Fibroblast of skin of abdomen (primary cell): Measurements from ENCODE around the gene CYYR1.

Experiments
- DNase-seq: peaks from one replicate; pipeline ENCODE4 v3.0.0-alpha.2; 2013

The CYYR1 gene

GRCh38 chr21:26550326-26550725 lies 22.8 kb downstream of the CYYR1 start:
- DNase-seq, result no peak

GRCh38 chr21:26546446-26547097 lies 26.5 kb downstream of the CYYR1 start:
- DNase-seq, result no peak

GRCh38 chr21:26544201-26544775 lies 28.8 kb downstream of the CYYR1 start:
- DNase-seq, result peak; percentile 30

- DNase-seq, result no peak
These were observed 32.4 kb downstream of the CYYR1 start for GRCh38 chr21:26540651-26541050.

- DNase-seq, result no peak
These were observed 33.5 kb downstream of the CYYR1 start for GRCh38 chr21:26539566-26539965.

- DNase-seq, result no peak
These were observed 38.6 kb downstream of the CYYR1 start for GRCh38 chr21:26534517-26534916.

GRCh38 chr21:26532208-26532607 lies 40.9 kb downstream of the CYYR1 start:
- DNase-seq, result no peak

- no peak for DNase-seq
These were observed 43.6 kb downstream of the CYYR1 start for GRCh38 chr21:26529526-26529925.

GRCh38 chr21:26528882-26529281 lies 44.2 kb downstream of the CYYR1 start:
- no peak for DNase-seq

- no peak for DNase-seq
These were observed 50.4 kb downstream of the CYYR1 start for GRCh38 chr21:26522704-26523103.

- no peak for DNase-seq
These were observed 53.9 kb downstream of the CYYR1 start for GRCh38 chr21:26519142-26519541.

GRCh38 chr21:26515257-26515656 lies 57.8 kb downstream of the CYYR1 start:
- DNase-seq, result no peak

- peak; percentile 74 for DNase-seq
These were observed 59.9 kb downstream of the CYYR1 start for GRCh38 chr21:26513212-26513611.

GRCh38 chr21:26512664-26513063 lies 60.4 kb downstream of the CYYR1 start:
- DNase-seq, result no peak

GRCh38 chr21:26508903-26509302 lies 64.2 kb downstream of the CYYR1 start:
- DNase-seq, result no peak

GRCh38 chr21:26506956-26507355 lies 66.1 kb downstream of the CYYR1 start:
- peak; percentile 76 for DNase-seq

GRCh38 chr21:26505211-26505610 lies 67.9 kb downstream of the CYYR1 start:
- DNase-seq, result peak; percentile 5

- DNase-seq, result no peak
These were observed 69.7 kb downstream of the CYYR1 start for GRCh38 chr21:26503414-26503813.

- no peak for DNase-seq
These were observed 71.5 kb downstream of the CYYR1 start for GRCh38 chr21:26501495-26502021.

- no peak for DNase-seq
These were observed 73.6 kb downstream of the CYYR1 start for GRCh38 chr21:26499495-26499894.

GRCh38 chr21:26495283-26495849 lies 77.7 kb downstream of the CYYR1 start:
- no peak for DNase-seq

- DNase-seq, result no peak
These were observed 81.4 kb downstream of the CYYR1 start for GRCh38 chr21:26491663-26492062.

GRCh38 chr21:26490771-26491170 lies 82.3 kb downstream of the CYYR1 start:
- peak; percentile 88 for DNase-seq

- DNase-seq, result no peak
These were observed 83.3 kb downstream of the CYYR1 start for GRCh38 chr21:26489781-26490180.
